SU-DHL-6 (cell line): ENCODE data around the gene SHCBP1L.

ENCODE experiments used
- H2AFZ ChIP-seq: fragments of 200-600 bp; sonication (generic); 2 replicates; pipeline ENCODE4 v1.6.1; 2014; ENCODE audit warnings: low read depth, mild to moderate bottlenecking, moderate library complexity, mixed read lengths, antibody characterized with exemption, low read length; ENCODE audit not compliant: severe bottlenecking
- H3F3A ChIP-seq: fragments of 200-600 bp; shearing (Covaris generic); 2 replicates; pipeline ENCODE4 v1.6.0; 2016; ENCODE audit warnings: antibody characterized with exemption, mild to moderate bottlenecking; ENCODE audit not compliant: insufficient read depth
- H3K27ac ChIP-seq: fragments of 200-600 bp; sonication (generic); 2 replicates; pipeline ENCODE4 v1.5.1; 2016; ENCODE audit warnings: low read depth, mild to moderate bottlenecking, low read length, moderate library complexity, mixed read lengths
- H3K27me3 ChIP-seq: fragments of 200-600 bp; sonication (generic), shearing (Covaris generic); 2 replicates; pipeline ENCODE4 v1.6.0; 2014; ENCODE audit warnings: mild to moderate bottlenecking, low read length
- H3K36me3 ChIP-seq: fragments of 200-600 bp; sonication (generic); 2 replicates; pipeline ENCODE4 v1.6.1; 2014; ENCODE audit warnings: mild to moderate bottlenecking, low read length, mixed read lengths
- H3K4me2 ChIP-seq: fragments of 300-600, 200-600 bp; shearing (Covaris generic), sonication (generic); 2 replicates; pipeline ENCODE4 v1.6.0; 2014; ENCODE audit warnings: low read length, low read depth, mild to moderate bottlenecking; ENCODE audit not compliant: poor library complexity, severe bottlenecking
- H3K4me3 ChIP-seq: fragments of 200-600 bp; sonication (generic); 2 replicates; pipeline ENCODE4 v1.5.1; 2014; ENCODE audit warnings: antibody characterized with exemption, low read length, mild to moderate bottlenecking, mixed read lengths; ENCODE audit not compliant: insufficient read depth, poor library complexity, severe bottlenecking
- H3K79me2 ChIP-seq: fragments of 200-600 bp; sonication (generic); 2 replicates; pipeline ENCODE4 v1.6.1; 2014; ENCODE audit warnings: mild to moderate bottlenecking, low read length, moderate library complexity; ENCODE audit not compliant: insufficient read depth
- H3K9ac ChIP-seq: fragments of 200-600 bp; sonication (generic); 2 replicates; pipeline ENCODE4 v1.7.0; 2014; ENCODE audit warnings: mild to moderate bottlenecking, low read length
- H3K9me2 ChIP-seq: fragments of 200-600 bp; sonication (generic); replicated peaks from 2 replicates; pipeline ENCODE4 v1.6.1; 2014; ENCODE audit warnings: low read length; ENCODE audit not compliant: insufficient read depth
- H3K9me3 ChIP-seq: fragments of 200-600 bp; sonication (generic); 2 replicates; pipeline ENCODE4 v1.6.1; 2014; ENCODE audit warnings: low read length, mixed read lengths; ENCODE audit not compliant: insufficient read depth
- H4K20me1 ChIP-seq: fragments of 200-600 bp; sonication (generic); 2 replicates; pipeline ENCODE4 v1.6.1; 2014; ENCODE audit warnings: low read depth, mild to moderate bottlenecking, antibody characterized with exemption, low read length, moderate library complexity, mixed read lengths
- CTCF ChIP-seq: fragments of 200-600 bp; sonication (generic); IDR thresholded peaks from one replicate; pipeline ENCODE4 v1.5.1; 2017; ENCODE audit warnings: antibody characterized with exemption, mild to moderate bottlenecking, low read length, moderate library complexity; ENCODE audit not compliant: insufficient read depth, poor library complexity, severe bottlenecking
- EZH2phosphoT487 ChIP-seq: fragments of 200-600 bp; sonication (generic), shearing (Covaris generic); conservative IDR thresholded peaks from 2 replicates; pipeline ENCODE4 v1.6.1; 2018; ENCODE audit warnings: mild to moderate bottlenecking, antibody characterized with exemption, low read length, moderate library complexity, mixed read lengths

Gene SHCBP1L

GRCh38 chr1:182993746-182994145 is 40.8 kb upstream of the SHCBP1L start:
- Histone ChIP-seq H3K4me2 (no peak overlapping the region), H3K27me3 (no peaks in the 10 kb centered on the region; the same call in 1 of the 2 replicates), H3K27ac (no peak overlapping the region), H4K20me1 (no peaks in the 10 kb centered on the region), H3K9ac (no peak overlapping the region), H3K36me3 (no peaks in the 10 kb centered on the region), H2AFZ (no peak overlapping the region), H3K4me3 (no peak overlapping the region), H3F3A (no peaks in the 10 kb centered on the region), H3K9me2 (no peaks in the 10 kb centered on the region), H3K79me2 (no peaks in the 10 kb centered on the region), H3K9me3 (no peaks in the 10 kb centered on the region)
- TF ChIP-seq EZH2phosphoT487 (no peak), CTCF (no peak)

GRCh38 chr1:182990413-182991144 is 37.6 kb upstream of the SHCBP1L start:
- Histone ChIP-seq H3K4me2 (no peak overlapping the region), H2AFZ (no peak overlapping the region)

GRCh38 chr1:182985876-182986275 is 32.9 kb upstream of the SHCBP1L start:
- no peaks in the 10 kb centered on the region for H4K20me1 ChIP-seq
- no peaks in the 10 kb centered on the region for H3F3A ChIP-seq

More at GRCh38 chr1:182990413-182991144, 37.6 kb upstream of the SHCBP1L start:
- TF ChIP-seq CTCF (no peak), EZH2phosphoT487 (no peak)
- Histone ChIP-seq H4K20me1 (no peaks in the 10 kb centered on the region), H3K27me3 (no peaks in the 10 kb centered on the region; the same call in 1 of the 2 replicates), H3K4me3 (no peak overlapping the region), H3F3A (no peaks in the 10 kb centered on the region), H3K9me2 (no peaks in the 10 kb centered on the region), H3K9me3 (no peaks in the 10 kb centered on the region), H3K9ac (no peak overlapping the region), H3K27ac (no peak overlapping the region), H3K36me3 (no peaks in the 10 kb centered on the region), H3K79me2 (no peaks in the 10 kb centered on the region)

More at GRCh38 chr1:182985876-182986275, 32.9 kb upstream of the SHCBP1L start:
- Histone ChIP-seq H2AFZ (no peak overlapping the region), H3K4me2 (no peak overlapping the region), H3K27me3 (no peaks in the 10 kb centered on the region; the same call in 1 of the 2 replicates), H3K79me2 (no peaks in the 10 kb centered on the region), H3K4me3 (no peak overlapping the region), H3K9me3 (no peaks in the 10 kb centered on the region), H3K9ac (no peak overlapping the region), H3K9me2 (no peaks in the 10 kb centered on the region), H3K36me3 (no peaks in the 10 kb centered on the region), H3K27ac (no peak overlapping the region)
- TF ChIP-seq CTCF (no peak), EZH2phosphoT487 (no peak)
